ENCODE results near the gene PRKAA1.
A peak's percentile ranks its signal among the peaks of the same experiment; 100 is the strongest.
"Not testable (repeated sequence)": the region's sequence is repeated elsewhere in the genome, so short reads cannot be mapped to it uniquely, and the experiment has no call there.

Gene PRKAA1

GRCh38 chr5:40825461-40826043 lies 27.4 kb upstream of the PRKAA1 start:
- DNase-seq, result not testable (repeated sequence)

GRCh38 chr5:40823459-40823858 lies 25.3 kb upstream of the PRKAA1 start:
- DNase-seq, result no peak

- DNase-seq, result no peak
Measured at GRCh38 chr5:40813698-40814281, 15.6 kb upstream of the PRKAA1 start.

GRCh38 chr5:40812125-40812524 lies 14.0 kb upstream of the PRKAA1 start:
- DNase-seq, result no peak

GRCh38 chr5:40801771-40802562 lies 3.8 kb upstream of the PRKAA1 start:
- no peak for DNase-seq

GRCh38 chr5:40799258-40799657 lies 1.1 kb upstream of the PRKAA1 start:
- no peak for DNase-seq

GRCh38 chr5:40798801-40799210 lies 632 bp upstream of the PRKAA1 start:
- no peak for DNase-seq

- peak; percentile 73 for DNase-seq
Measured at GRCh38 chr5:40797273-40798011, 732 bp downstream of the PRKAA1 start.

- DNase-seq, result peak; percentile 43
Measured at GRCh38 chr5:40796487-40796889, 1.7 kb downstream of the PRKAA1 start.

GRCh38 chr5:40794877-40795276 lies 3.3 kb downstream of the PRKAA1 start:
- not testable (repeated sequence) for DNase-seq

GRCh38 chr5:40794340-40794739 lies 3.8 kb downstream of the PRKAA1 start:
- DNase-seq, result not testable (repeated sequence)

GRCh38 chr5:40792691-40793090 lies 5.5 kb downstream of the PRKAA1 start:
- not testable (repeated sequence) for DNase-seq

GRCh38 chr5:40791715-40792139 lies 6.4 kb downstream of the PRKAA1 start:
- no peak for DNase-seq

- DNase-seq, result no peak
Measured at GRCh38 chr5:40790947-40791593, 7.1 kb downstream of the PRKAA1 start.

GRCh38 chr5:40788941-40789340 lies 9.2 kb downstream of the PRKAA1 start:
- DNase-seq, result not testable (repeated sequence)

- no peak for DNase-seq
Measured at GRCh38 chr5:40787986-40788385, 10.2 kb downstream of the PRKAA1 start.

- DNase-seq, result not testable (repeated sequence)
Measured at GRCh38 chr5:40786664-40787063, 11.5 kb downstream of the PRKAA1 start.

GRCh38 chr5:40784916-40785315 lies 13.3 kb downstream of the PRKAA1 start:
- no peak for DNase-seq

GRCh38 chr5:40784027-40784653 lies 14.0 kb downstream of the PRKAA1 start:
- no peak for DNase-seq

GRCh38 chr5:40781843-40782409 lies 16.2 kb downstream of the PRKAA1 start:
- DNase-seq, result peak; percentile 12

GRCh38 chr5:40780858-40781257 lies 17.3 kb downstream of the PRKAA1 start:
- no peak for DNase-seq

GRCh38 chr5:40780199-40780598 lies 18.0 kb downstream of the PRKAA1 start:
- no peak for DNase-seq

Measured in fibroblast of skin of scalp (primary cell).